ENCODE measurements around the gene BICDL2. TPM values are rescaled to one million over a fixed set of nuclear protein-coding genes. Genes with fewer than 3 reads are reported as not detected.

The BICDL2 gene
- total RNA-seq, 1 experiment from 2014 or later, result not detected

GRCh38 chr16:2985893-2986355 lies 50.8 kb downstream of the BICDL2 start:
- no peak for DNase-seq

GRCh38 chr16:2985462-2985861 lies 51.3 kb downstream of the BICDL2 start:
- no peak overlapping the region for H3K9ac ChIP-seq (ENCODE audit: low read length)

More at GRCh38 chr16:2985893-2986355, 50.8 kb downstream of the BICDL2 start:
- Histone ChIP-seq H3K27me3 (ENCODE audit: low read length) (no peaks in the 10 kb centered on the region), H3K4me2 (ENCODE audit: low read depth, low read length, poor library complexity, severe bottlenecking) (no peak overlapping the region), H3K9me3 (ENCODE audit: low read length) (no peaks in the 10 kb centered on the region), H2AFZ (ENCODE audit: low read length) (no peak overlapping the region), H3K9me2 (replicated peaks; ENCODE audit: insufficient read depth, low read length) (no peaks in the 10 kb centered on the region), H3K79me2 (ENCODE audit: low read length) (no peaks in the 10 kb centered on the region), H3K27ac (ENCODE audit: low read length) (no peak overlapping the region), H3K9ac (ENCODE audit: low read length) (no peak overlapping the region), H3K36me3 (ENCODE audit: insufficient read depth, low read length) (no peaks in the 10 kb centered on the region), H3K4me3 (ENCODE audit: low read length) (no peak overlapping the region), H4K20me1 (ENCODE audit: insufficient read depth, low read depth, low read length) (no peaks in the 10 kb centered on the region), H3K4me1 (ENCODE audit: low read length) (peaks cover 24% of the 10 kb centered on the region)

GRCh38 chr16:2983706-2984136 lies 53.0 kb downstream of the BICDL2 start:
- Histone ChIP-seq H3K9me2 (replicated peaks; ENCODE audit: insufficient read depth, low read length) (no peaks in the 10 kb centered on the region), H3K36me3 (ENCODE audit: insufficient read depth, low read length) (no peaks in the 10 kb centered on the region), H2AFZ (ENCODE audit: low read length) (peak overlapping the region; percentile 87), H3K79me2 (ENCODE audit: low read length) (peaks cover 15% of the 10 kb centered on the region), H3K4me3 (ENCODE audit: low read length) (peak overlapping the region; percentile 57; the same call in 1 of the 2 replicates), H3K4me1 (ENCODE audit: low read length) (peaks cover 35% of the 10 kb centered on the region), H3K27me3 (ENCODE audit: low read length) (no peaks in the 10 kb centered on the region), H3K9me3 (ENCODE audit: low read length) (no peaks in the 10 kb centered on the region), H3K4me2 (ENCODE audit: low read depth, low read length, poor library complexity, severe bottlenecking) (peak overlapping the region; percentile 73), H4K20me1 (ENCODE audit: insufficient read depth, low read depth, low read length) (no peaks in the 10 kb centered on the region), H3K9ac (ENCODE audit: low read length) (peak overlapping the region; percentile 59), H3K27ac (ENCODE audit: low read length) (no peak overlapping the region)
- peak; percentile 87 for DNase-seq

More at GRCh38 chr16:2985462-2985861, 51.3 kb downstream of the BICDL2 start:
- Histone ChIP-seq H3K9me2 (replicated peaks; ENCODE audit: insufficient read depth, low read length) (no peaks in the 10 kb centered on the region), H3K79me2 (ENCODE audit: low read length) (no peaks in the 10 kb centered on the region), H3K27me3 (ENCODE audit: low read length) (no peaks in the 10 kb centered on the region), H3K9me3 (ENCODE audit: low read length) (no peaks in the 10 kb centered on the region), H4K20me1 (ENCODE audit: insufficient read depth, low read depth, low read length) (no peaks in the 10 kb centered on the region), H3K4me1 (ENCODE audit: low read length) (peaks cover 26% of the 10 kb centered on the region), H3K36me3 (ENCODE audit: insufficient read depth, low read length) (no peaks in the 10 kb centered on the region), H2AFZ (ENCODE audit: low read length) (no peak overlapping the region), H3K4me3 (ENCODE audit: low read length) (no peak overlapping the region), H3K27ac (ENCODE audit: low read length) (no peak overlapping the region), H3K4me2 (ENCODE audit: low read depth, low read length, poor library complexity, severe bottlenecking) (no peak overlapping the region)
- DNase-seq, result no peak

- Histone ChIP-seq H3K4me3 (ENCODE audit: low read length) (no peak overlapping the region), H3K9ac (ENCODE audit: low read length) (no peak overlapping the region), H3K4me1 (ENCODE audit: low read length) (peaks cover 44% of the 10 kb centered on the region), H3K27ac (ENCODE audit: low read length) (no peak overlapping the region), H3K9me3 (ENCODE audit: low read length) (no peaks in the 10 kb centered on the region), H2AFZ (ENCODE audit: low read length) (no peak overlapping the region), H4K20me1 (ENCODE audit: insufficient read depth, low read depth, low read length) (no peaks in the 10 kb centered on the region), H3K27me3 (ENCODE audit: low read length) (no peaks in the 10 kb centered on the region), H3K9me2 (replicated peaks; ENCODE audit: insufficient read depth, low read length) (no peaks in the 10 kb centered on the region), H3K36me3 (ENCODE audit: insufficient read depth, low read length) (no peaks in the 10 kb centered on the region), H3K79me2 (ENCODE audit: low read length) (peaks cover 26% of the 10 kb centered on the region), H3K4me2 (ENCODE audit: low read depth, low read length, poor library complexity, severe bottlenecking) (no peak overlapping the region)
- no peak for DNase-seq
Observed at GRCh38 chr16:2982402-2982801, 54.3 kb downstream of the BICDL2 start.

GRCh38 chr16:2981899-2982250 lies 54.9 kb downstream of the BICDL2 start:
- Histone ChIP-seq H2AFZ (ENCODE audit: low read length) (no peak overlapping the region), H3K27ac (ENCODE audit: low read length) (no peak overlapping the region), H3K9me2 (replicated peaks; ENCODE audit: insufficient read depth, low read length) (no peaks in the 10 kb centered on the region), H3K4me3 (ENCODE audit: low read length) (no peak overlapping the region), H3K36me3 (ENCODE audit: insufficient read depth, low read length) (no peaks in the 10 kb centered on the region), H3K4me1 (ENCODE audit: low read length) (peaks cover 47% of the 10 kb centered on the region), H3K9me3 (ENCODE audit: low read length) (no peaks in the 10 kb centered on the region), H3K27me3 (ENCODE audit: low read length) (no peaks in the 10 kb centered on the region), H3K4me2 (ENCODE audit: low read depth, low read length, poor library complexity, severe bottlenecking) (peak overlapping the region; percentile 99), H3K9ac (ENCODE audit: low read length) (no peak overlapping the region), H3K79me2 (ENCODE audit: low read length) (peaks cover 29% of the 10 kb centered on the region), H4K20me1 (ENCODE audit: insufficient read depth, low read depth, low read length) (no peaks in the 10 kb centered on the region)
- DNase-seq, result no peak

GRCh38 chr16:2981177-2981898 lies 55.4 kb downstream of the BICDL2 start:
- no peak for DNase-seq
- Histone ChIP-seq H2AFZ (ENCODE audit: low read length) (no peak overlapping the region), H3K27ac (ENCODE audit: low read length) (no peak overlapping the region), H3K9me3 (ENCODE audit: low read length) (no peaks in the 10 kb centered on the region), H3K79me2 (ENCODE audit: low read length) (peaks cover 29% of the 10 kb centered on the region), H4K20me1 (ENCODE audit: insufficient read depth, low read depth, low read length) (no peaks in the 10 kb centered on the region), H3K4me2 (ENCODE audit: low read depth, low read length, poor library complexity, severe bottlenecking) (peak overlapping the region; percentile 99), H3K9me2 (replicated peaks; ENCODE audit: insufficient read depth, low read length) (no peaks in the 10 kb centered on the region), H3K36me3 (ENCODE audit: insufficient read depth, low read length) (no peaks in the 10 kb centered on the region), H3K9ac (ENCODE audit: low read length) (peak overlapping the region; percentile 81), H3K4me3 (ENCODE audit: low read length) (peak overlapping the region; percentile 99), H3K4me1 (ENCODE audit: low read length) (peaks cover 53% of the 10 kb centered on the region), H3K27me3 (ENCODE audit: low read length) (no peaks in the 10 kb centered on the region)

GRCh38 chr16:2980227-2981176 lies 56.2 kb downstream of the BICDL2 start, which contains the start of gene PKMYT1:
Gene PKMYT1 (minus strand): TSS chr16:2980446. CDS start chr16:2979657, 789 bp downstream.
- Histone ChIP-seq H3K4me2 (ENCODE audit: low read depth, low read length, poor library complexity, severe bottlenecking) (peak within 1 kb of the TSS; percentile 99), H2AFZ (ENCODE audit: low read length) (peak within 1 kb of the TSS; percentile 71; the same call in 1 of the 2 replicates), H3K9me2 (replicated peaks; ENCODE audit: insufficient read depth, low read length) (no peaks in the 10 kb centered on the region), H4K20me1 (ENCODE audit: insufficient read depth, low read depth, low read length) (no peaks in the 10 kb centered on the region), H3K79me2 (ENCODE audit: low read length) (peaks cover 29% of the 10 kb centered on the region), H3K9ac (ENCODE audit: low read length) (peak within 1 kb of the TSS; percentile 81), H3K4me1 (ENCODE audit: low read length) (peaks cover 57% of the 10 kb centered on the region), H3K9me3 (ENCODE audit: low read length) (no peaks in the 10 kb centered on the region), H3K27ac (ENCODE audit: low read length) (peak within 1 kb of the TSS; percentile 62; the same call in 1 of the 2 replicates), H3K36me3 (ENCODE audit: insufficient read depth, low read length) (no peaks in the 10 kb centered on the region), H3K4me3 (ENCODE audit: low read length) (peak within 1 kb of the TSS; percentile 99), H3K27me3 (ENCODE audit: low read length) (no peaks in the 10 kb centered on the region)
- peak; percentile 97 for DNase-seq

Data from Karpas-422 (cell line).